Measurements from ENCODE around the gene AKAP13. TPM values are rescaled to one million over a fixed set of nuclear protein-coding genes. Genes with fewer than 3 reads are reported as not detected.
A peak's percentile ranks its signal among the peaks of the same experiment; 100 is the strongest.

The AKAP13 gene
- total and polyA plus RNA-seq, 2 of the 8 experiments (the other 6 are each of a cell fraction or from before 2014, with no cell fraction given), result 14.0 to 46.2 TPM

GRCh38 chr15:85769182-85769900 is 388.9 kb downstream of the AKAP13 start:
- H3K79me2 ChIP-seq (ENCODE audit: control insufficient read depth in 1 of 2, insufficient read depth in 2 of 2, low read length in 2 of 2), result peaks cover 3 to 87% of the 10 kb centered on the region in 2 experiments
- CTCF ChIA-PET (ENCODE audit: partially characterized antibody), result interaction anchor here (0.6 to 2.3 kb wide), 7 partner anchors 8 to 33 kb away, joined by 3 to 6 read pairs (median 4); partner anchors contain the start of gene KLHL25
- H2BK120ac ChIP-seq (replicated peaks; ENCODE audit: low read depth, low read length), result no peak overlapping the region
- H3K4me3 ChIP-seq (ENCODE audit: extremely low read depth in 1 of 4, insufficient read depth in 2 of 4, low read depth in 3 of 4, low read length in 4 of 4), result no peak overlapping the region
- peaks cover 0 to 15% (median 3%) of the 10 kb centered on the region in 4 experiments; a peak in 4 of 7 replicates for H3K4me1 ChIP-seq (replicated peaks in 1 of 4; ENCODE audit: control insufficient read depth in 3 of 4, insufficient read depth in 4 of 4, low read length in 3 of 4)
- H3K23ac ChIP-seq (ENCODE audit: insufficient read length), result no peak overlapping the region
- no peak overlapping the region for H2AFZ ChIP-seq (ENCODE audit: low read length)
- H2BK5ac ChIP-seq (ENCODE audit: low read depth, low read length), result peak overlapping the region; percentile 72
- POLR2A ChIA-PET (ENCODE audit: partially characterized antibody), result no interaction called here
- no peaks in the 10 kb centered on the region for H3K23me2 ChIP-seq (ENCODE audit: low read depth, low read length)
- H2BK20ac ChIP-seq (ENCODE audit: low read length), result no peak overlapping the region
- WGBS, 2 experiments (ENCODE audit: extremely low coverage in 1 of 2, insufficient coverage in 1 of 2, insufficient read length in 1 of 2, insufficient replicate concordance in 2 of 2, low coverage in 1 of 2, low lambda C conversion rate in 2 of 2, missing lambda C conversion rate in 1 of 2), result 93% methylated on average over 35 of the region's 42 CpGs; no CpG with 5 or more reads in 1 of the 2 experiments
- no peak overlapping the region for H3K18ac ChIP-seq (ENCODE audit: extremely low read depth, low read length)
- H3K4me2 ChIP-seq (ENCODE audit: insufficient read depth in 1 of 2, low read depth in 2 of 2, low read length in 2 of 2), result no peak overlapping the region
- H2BK12ac ChIP-seq (ENCODE audit: low read depth, low read length), result no peak overlapping the region
- no peak overlapping the region for H4K91ac ChIP-seq (replicated peaks; ENCODE audit: insufficient read length, low read length)
- no peak overlapping the region for H4K8ac ChIP-seq (ENCODE audit: extremely low read depth, insufficient read depth, low read length)
- H3K14ac ChIP-seq (ENCODE audit: insufficient read length), result no peak overlapping the region
- peaks cover 41% of the 10 kb centered on the region for H3K79me1 ChIP-seq (ENCODE audit: low read depth, low read length)
- FAIRE-seq (no peak), DNase-seq (ENCODE audit: low read depth in 1 of 2, low spot score in 2 of 2) (no peak)
- no peak overlapping the region for H4K5ac ChIP-seq (ENCODE audit: insufficient read length, low read depth, low read length)
- H3K56ac ChIP-seq (replicated peaks; ENCODE audit: insufficient read length, low read depth, low read length), result no peak overlapping the region
- H2BK15ac ChIP-seq (ENCODE audit: low read length), result no peak overlapping the region
- no peak overlapping the region for H3K4ac ChIP-seq (replicated peaks; ENCODE audit: insufficient read length, low read depth, low read length)
- no peak overlapping the region for H2AK5ac ChIP-seq (ENCODE audit: low read depth, low read length)
- peaks cover 27 to 41% of the 10 kb centered on the region in 2 experiments for H4K20me1 ChIP-seq (replicated peaks in 1 of 2; ENCODE audit: control insufficient read depth in 1 of 2, insufficient read depth in 2 of 2, low read length in 2 of 2)
- H3K27me3 ChIP-seq (replicated peaks in 1 of 4; ENCODE audit: control insufficient read depth in 3 of 4, extremely low read depth in 1 of 4, insufficient read depth in 3 of 4, low read length in 3 of 4), result no peaks in the 10 kb centered on the region
- TF ChIP-seq MAX (IDR thresholded peaks at IDR 0.05), result no peak
- no peak for TF ChIP-seq RAD21 (IDR thresholded peaks at IDR 0.05 in 1 of 2, conservative IDR thresholded peaks at IDR 0.05 in 1 of 2; ENCODE audit: low read depth in 2 of 2, low read length in 2 of 2)
- no peak for TF ChIP-seq BCL11A (IDR thresholded peaks at IDR 0.05; ENCODE audit: low read depth in 2 of 2, low read length in 2 of 2)
- TF ChIP-seq HDAC2 (IDR thresholded peaks at IDR 0.05; ENCODE audit: borderline replicate concordance in 1 of 2, low read depth in 2 of 2, low read length in 2 of 2), result no peak
- TF ChIP-seq SP1 (IDR thresholded peaks at IDR 0.05; ENCODE audit: low read depth, low read length), result no peak
- no peak for TF ChIP-seq JUN (IDR thresholded peaks at IDR 0.05; ENCODE audit: low read depth, low read length)
- no peak for TF ChIP-seq PHF8 (conservative IDR thresholded peaks at IDR 0.05; ENCODE audit: low read depth, low read length)
- no peak for TF ChIP-seq SP4 (IDR thresholded peaks at IDR 0.05; ENCODE audit: low read length)
- TF ChIP-seq TCF12 (IDR thresholded peaks at IDR 0.05; ENCODE audit: low read depth, low read length), result no peak
- no peak overlapping the region for H3K9ac ChIP-seq (replicated peaks in 1 of 4; ENCODE audit: extremely low read depth in 1 of 4, low read depth in 3 of 4, low read length in 3 of 4)
- peaks cover 3 to 9% (median 6%) of the 10 kb centered on the region in 4 experiments; a peak in 5 of 8 replicates for H3K36me3 ChIP-seq (ENCODE audit: control insufficient read depth in 2 of 4, insufficient read depth in 4 of 4, low read length in 3 of 4)
- no peak overlapping the region for H3K27ac ChIP-seq (ENCODE audit: low read depth, low read length)
- no peaks in the 10 kb centered on the region; a peak in 1 of 4 replicates for H3K9me3 ChIP-seq (ENCODE audit: insufficient read depth in 2 of 2, low read depth in 1 of 2, low read length in 1 of 2)

Data from H1 (cell line).